Esophagus (tissue), 2 donors: ENCODE data around the gene FANCC. TPM values are rescaled to one million over a fixed set of nuclear protein-coding genes. Genes with fewer than 3 reads are reported as not detected.

Source experiments
- H3K27ac ChIP-seq, 2 donors: one replicate each; pipeline ENCODE4 v1.5.1; 2013; ENCODE audit warnings: low read depth in 2 of 2, mild to moderate bottlenecking in 2 of 2, inconsistent platforms in 1 of 2, low read length in 1 of 2, moderate library complexity in 1 of 2
- H3K27me3 ChIP-seq, 2 donors: one replicate each; pipeline ENCODE4 v1.6.1; 2013; ENCODE audit warnings: low read length in 2 of 2, control low read depth in 1 of 2, mild to moderate bottlenecking in 1 of 2; ENCODE audit not compliant: insufficient read depth in 2 of 2, control insufficient read depth in 1 of 2
- H3K36me3 ChIP-seq, 2 donors: one replicate each; pipeline ENCODE4 v1.6.1; 2013; ENCODE audit warnings: low read length in 1 of 2; ENCODE audit not compliant: control insufficient read depth in 2 of 2, insufficient read depth in 2 of 2
- H3K4me1 ChIP-seq, 2 donors: one replicate each; pipeline ENCODE4 v1.6.1; 2013; ENCODE audit warnings: low read length in 1 of 2; ENCODE audit not compliant: control insufficient read depth in 2 of 2, insufficient read depth in 2 of 2
- H3K4me3 ChIP-seq, 2 donors: one replicate each; pipeline ENCODE4 v1.5.1; 2013; ENCODE audit warnings: low read length in 2 of 2, mild to moderate bottlenecking in 2 of 2, low read depth in 1 of 2, moderate library complexity in 1 of 2
- H3K9me3 ChIP-seq, 2 donors: one replicate each; pipeline ENCODE4 v1.6.1; 2013; ENCODE audit warnings: mild to moderate bottlenecking in 2 of 2, low read depth in 1 of 2, low read length in 1 of 2, moderate library complexity in 1 of 2; ENCODE audit not compliant: control insufficient read depth in 2 of 2, insufficient read depth in 1 of 2
- WGBS, 2 donors: extraction: QIAGEN DNeasy Blood & Tissue Kit; methylation state at CpG; one replicate each; pipeline ENCODE4 v1.1.7; 2013; 5-methylcytosine and 5-hydroxymethylcytosine counted together
- polyA plus RNA-seq, 2 donors: library from polyadenylated mRNA; stranded (reverse); fragments of 200-250 nt; gene quantifications; one replicate each; pipeline ENCODE4 v1.2.3, GENCODE V29; 2013
- donor health status: healthy with polysubstance abuse.
- donor health status: Bipolar disorder and iron deficiency.

FANCC gene
- polyA plus RNA-seq, 2 donors: 2.5 to 3.6 TPM

DNA sequence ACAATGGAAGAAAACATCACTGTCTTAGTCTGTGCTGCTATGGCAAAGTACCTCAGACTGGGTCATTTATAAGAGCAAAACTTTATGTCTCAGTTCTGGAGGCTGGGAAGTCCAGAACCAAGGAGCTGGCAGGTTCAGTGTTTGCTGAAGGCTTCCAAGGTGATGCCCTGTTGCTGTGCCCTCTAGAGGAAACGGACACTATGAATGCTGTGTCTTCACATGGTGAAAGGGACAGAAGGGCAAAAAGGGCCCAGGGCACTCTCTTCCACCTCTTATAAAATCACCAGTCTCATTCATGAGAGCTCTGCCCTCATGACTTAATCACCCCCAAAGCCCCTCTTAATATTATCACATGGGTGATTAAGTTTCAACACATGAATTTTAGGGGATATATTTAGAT lies 143.5 kb downstream of the FANCC start:
- 71 to 89% methylated on average over 1 of the region's 1 CpG for WGBS, 2 donors
- Histone ChIP-seq H3K9me3 (no peaks in the 10 kb centered on the region), H3K27me3 (no peaks in the 10 kb centered on the region), H3K4me1 (peaks cover 0 to 2% of the 10 kb centered on the region in 2 donors), H3K4me3 (no peak overlapping the region), H3K27ac (peak overlapping the region in 1 of 2 donors; percentile 1), H3K36me3 (peaks cover 0 to 4% of the 10 kb centered on the region in 2 donors)

DNA sequence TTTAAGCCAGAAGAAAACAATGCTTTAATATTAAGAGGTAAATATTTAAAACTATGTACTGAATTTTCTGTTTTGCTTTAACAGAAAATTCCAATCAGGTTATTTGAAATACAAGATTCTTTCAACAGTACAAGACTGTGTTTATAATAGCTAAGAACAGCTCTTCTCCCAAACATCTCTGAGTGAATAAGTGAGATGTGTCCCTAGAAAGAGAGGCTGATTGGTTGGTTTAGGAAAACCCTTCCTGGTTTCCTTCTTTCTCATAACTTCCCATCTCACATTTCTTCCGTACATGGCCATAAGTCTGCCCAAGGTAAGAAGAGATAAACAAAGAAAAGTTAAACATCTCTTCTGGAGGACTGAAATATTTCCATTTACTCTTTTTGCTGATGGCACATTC lies 145.9 kb downstream of the FANCC start:
- Histone ChIP-seq H3K4me3 (no peak overlapping the region), H3K36me3 (no peaks in the 10 kb centered on the region), H3K4me1 (no peaks in the 10 kb centered on the region), H3K9me3 (no peaks in the 10 kb centered on the region), H3K27me3 (no peaks in the 10 kb centered on the region), H3K27ac (no peak overlapping the region)
- WGBS, 2 donors: 88 to 90% methylated on average over 1 of the region's 1 CpG

DNA sequence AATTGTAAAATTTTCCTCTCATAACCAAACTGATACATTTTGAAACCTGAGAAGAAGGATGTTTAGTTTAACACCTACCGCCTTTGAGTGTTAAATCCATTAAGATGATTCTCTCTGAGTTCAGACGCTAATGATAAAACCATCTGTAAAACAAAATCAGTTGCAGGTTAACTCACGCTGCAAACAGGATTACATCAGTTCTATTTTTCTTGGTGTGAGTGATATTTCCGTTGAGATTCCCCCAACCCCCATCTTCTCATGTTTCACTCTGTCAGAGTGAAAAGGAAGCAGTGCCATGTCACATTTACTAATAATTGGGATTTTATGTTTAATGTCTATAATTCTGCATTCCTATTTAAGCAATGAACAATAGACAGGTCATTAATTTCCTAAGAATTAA lies 146.5 kb downstream of the FANCC start:
- Histone ChIP-seq H3K4me3 (no peak overlapping the region), H3K27me3 (no peaks in the 10 kb centered on the region), H3K36me3 (no peaks in the 10 kb centered on the region), H3K4me1 (no peaks in the 10 kb centered on the region), H3K9me3 (no peaks in the 10 kb centered on the region), H3K27ac (no peak overlapping the region)
- 59 to 70% methylated on average over 4 of the region's 4 CpGs for WGBS, 2 donors

DNA sequence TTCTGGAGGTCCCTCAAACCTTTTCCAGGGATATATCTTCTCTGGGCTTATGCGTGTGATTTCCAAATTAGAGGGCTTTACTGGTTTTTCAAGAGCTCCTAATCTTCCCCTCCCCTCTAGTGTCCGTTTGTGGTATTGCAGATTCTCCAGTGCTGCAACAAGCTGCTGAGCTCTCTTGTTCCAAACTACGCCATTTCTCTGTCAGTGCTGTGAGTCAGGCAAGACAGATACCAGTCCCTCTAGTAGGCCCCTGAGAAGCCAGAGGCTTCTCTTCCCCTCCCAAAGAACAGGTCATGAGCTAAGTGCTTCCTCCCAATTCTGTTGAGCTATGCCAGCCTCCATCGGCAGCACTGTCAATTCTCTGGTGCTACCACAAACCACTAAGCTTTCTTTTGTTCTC lies 149.5 kb downstream of the FANCC start:
- Histone ChIP-seq H3K4me3 (no peak overlapping the region), H3K36me3 (no peaks in the 10 kb centered on the region)
- WGBS, 2 donors: 44 to 46% methylated on average over 4 of the region's 4 CpGs

DNA sequence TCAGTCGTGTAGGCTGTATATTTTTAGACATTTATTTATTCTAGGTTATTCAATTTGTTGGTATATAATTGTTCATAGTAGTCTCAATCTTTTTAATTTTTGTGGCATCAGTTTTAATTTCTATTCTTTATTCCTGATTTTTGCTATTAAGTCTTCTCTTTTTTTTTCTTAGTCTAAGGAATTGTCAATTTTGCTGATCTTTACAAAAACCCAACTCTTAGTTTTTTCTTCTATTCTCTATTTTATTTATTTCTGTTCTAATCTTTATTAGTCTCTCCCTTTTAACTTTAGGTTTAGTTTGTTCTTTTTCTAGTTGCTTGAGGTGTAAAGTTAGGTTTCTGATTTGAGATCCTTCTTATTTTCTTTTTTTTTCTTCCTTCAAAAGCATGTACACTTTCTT lies 152.5 kb downstream of the FANCC start:
- no peaks in the 10 kb centered on the region for H3K4me1 ChIP-seq
- H3K27me3 ChIP-seq: no peaks in the 10 kb centered on the region
- H3K27ac ChIP-seq: no peak overlapping the region
- WGBS, 2 donors: 84 to 92% methylated on average over 1 of the region's 1 CpG
- H3K4me3 ChIP-seq: no peak overlapping the region
- H3K36me3 ChIP-seq: no peaks in the 10 kb centered on the region
- H3K9me3 ChIP-seq: peaks cover 0 to 2% of the 10 kb centered on the region in 2 donors

More for the DNA sequence above, 149.5 kb downstream of the FANCC start:
- Histone ChIP-seq H3K27ac (no peak overlapping the region), H3K4me1 (no peaks in the 10 kb centered on the region), H3K27me3 (no peaks in the 10 kb centered on the region), H3K9me3 (peaks cover 0 to 2% of the 10 kb centered on the region in 2 donors)

DNA sequence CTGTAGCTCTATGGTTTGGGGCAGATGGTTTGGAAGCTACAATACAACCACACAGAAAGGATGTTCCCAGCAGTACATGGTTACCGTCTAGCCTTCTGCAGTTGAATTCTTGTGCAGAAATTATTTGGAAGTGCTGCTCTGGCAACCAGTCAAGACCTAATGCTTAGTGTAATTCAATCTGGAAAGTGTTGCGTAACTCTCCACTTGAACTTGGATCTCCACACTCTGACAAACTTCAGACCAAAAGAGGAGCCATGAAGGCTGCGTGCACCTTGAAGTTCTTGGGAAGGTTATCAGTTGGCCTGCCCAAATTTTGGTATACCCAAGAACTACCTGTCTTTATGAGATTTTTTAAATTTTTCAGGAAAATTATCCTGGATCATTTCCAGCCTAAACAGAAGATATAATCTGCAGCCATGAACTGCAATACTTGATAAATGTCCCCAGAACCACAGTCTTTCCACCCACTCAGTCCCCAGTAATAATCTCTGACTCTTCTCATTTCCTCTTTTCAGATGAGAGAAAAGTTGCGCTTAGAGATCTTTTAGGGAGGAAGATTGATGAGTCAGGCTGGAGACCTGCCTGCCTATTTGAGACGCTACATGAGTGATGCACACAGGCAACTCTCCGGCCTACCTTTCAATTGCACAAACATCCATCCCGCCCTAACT lies 159.9 kb downstream of the FANCC start:
- Histone ChIP-seq H3K27ac (peak overlapping the region in 1 of 2 donors; percentile 18), H3K4me1 (no peaks in the 10 kb centered on the region), H3K27me3 (no peaks in the 10 kb centered on the region), H3K9me3 (no peaks in the 10 kb centered on the region), H3K4me3 (no peak overlapping the region), H3K36me3 (no peaks in the 10 kb centered on the region)
- WGBS, 2 donors: 50 to 56% methylated on average over 7 of the region's 7 CpGs

DNA sequence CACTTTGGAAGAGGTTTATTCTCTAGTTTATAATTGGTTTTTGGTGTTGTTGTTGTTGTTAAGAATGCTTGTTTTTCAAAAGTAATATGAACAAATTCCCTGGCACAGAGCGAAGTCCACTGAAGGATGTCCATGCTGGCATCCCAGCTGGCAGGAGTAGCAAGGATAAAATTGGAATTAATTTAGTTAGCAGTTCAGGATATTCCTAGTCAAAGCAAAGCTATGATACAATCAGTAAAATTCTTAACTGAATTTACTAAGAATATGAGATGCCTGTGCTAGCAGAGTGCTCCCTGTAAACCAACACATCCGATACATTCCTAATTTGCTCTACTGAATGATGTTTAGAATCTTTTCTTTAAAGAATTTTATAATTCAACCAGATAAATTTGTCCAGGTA lies 161.4 kb downstream of the FANCC start:
- Histone ChIP-seq H3K4me1 (no peaks in the 10 kb centered on the region), H3K27ac (no peak overlapping the region), H3K36me3 (no peaks in the 10 kb centered on the region), H3K4me3 (no peak overlapping the region), H3K27me3 (no peaks in the 10 kb centered on the region), H3K9me3 (no peaks in the 10 kb centered on the region)
- WGBS, 2 donors: 91 to 98% methylated on average over 2 of the region's 2 CpGs

DNA sequence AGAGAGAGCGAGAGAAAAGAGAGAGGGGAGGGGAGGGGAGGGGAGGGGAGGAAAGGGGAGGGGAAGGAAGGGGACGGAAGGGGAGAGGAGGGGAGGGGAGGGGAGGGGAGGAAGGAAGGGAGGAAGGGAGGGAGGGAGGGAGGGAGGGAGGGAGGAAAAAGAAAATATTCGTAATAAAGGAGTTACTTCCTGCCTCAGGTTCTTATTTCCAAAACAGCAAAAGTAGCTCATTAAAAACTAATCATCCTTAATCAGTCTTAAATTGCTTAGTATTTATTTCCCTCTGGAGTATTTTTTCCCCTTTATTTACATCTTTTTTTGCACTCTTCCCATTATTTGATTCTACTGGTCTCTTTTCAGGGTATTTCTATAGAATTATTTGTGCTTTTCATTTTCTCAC lies 162.3 kb downstream of the FANCC start:
- Histone ChIP-seq H3K9me3 (no peaks in the 10 kb centered on the region), H3K27me3 (no peaks in the 10 kb centered on the region), H3K27ac (no peak overlapping the region), H3K4me3 (no peak overlapping the region), H3K36me3 (no peaks in the 10 kb centered on the region), H3K4me1 (no peaks in the 10 kb centered on the region)
- WGBS, 2 donors: 57 to 82% methylated on average over 1 to 2 of the region's 3 CpGs

DNA sequence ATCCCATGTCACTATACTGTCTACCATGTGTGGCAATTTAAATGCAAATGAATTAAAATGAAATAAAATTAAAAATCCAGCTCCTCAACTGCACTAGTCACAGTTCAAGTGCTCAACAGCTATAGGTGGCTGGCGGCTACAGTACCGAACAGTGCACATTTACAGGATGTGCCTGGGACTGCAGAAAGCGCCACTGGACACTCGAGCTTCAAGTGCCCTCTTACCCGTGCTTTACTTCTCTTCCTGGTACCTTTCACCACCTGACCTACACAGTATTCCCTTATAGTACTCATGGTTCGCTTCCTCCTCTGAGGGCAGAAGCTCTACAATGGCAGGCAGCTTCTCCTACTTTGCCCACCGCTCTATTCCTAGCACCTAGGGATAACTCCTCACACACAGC lies 166.6 kb downstream of the FANCC start:
- Histone ChIP-seq H3K36me3 (no peaks in the 10 kb centered on the region), H3K27me3 (no peaks in the 10 kb centered on the region), H3K27ac (no peak overlapping the region), H3K9me3 (no peaks in the 10 kb centered on the region), H3K4me1 (no peaks in the 10 kb centered on the region), H3K4me3 (no peak overlapping the region)
- 96% methylated on average over 7 of the region's 7 CpGs for WGBS, 2 donors

DNA sequence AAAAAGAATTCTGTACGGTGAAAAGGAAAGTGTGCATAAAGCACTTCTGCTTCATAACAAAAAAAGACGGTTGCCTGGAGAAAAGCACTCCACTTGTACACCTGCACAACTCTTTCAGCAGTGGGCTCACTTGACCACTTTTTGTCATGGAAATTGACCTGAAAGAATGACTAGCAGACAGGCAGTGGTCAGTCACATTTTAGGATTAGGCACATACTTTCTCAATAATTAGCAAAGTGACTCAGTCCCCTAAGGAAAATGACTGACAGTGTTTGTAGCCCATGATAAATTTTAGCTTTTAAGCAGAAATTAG lies 169.3 kb downstream of the FANCC start:
- Histone ChIP-seq H3K9me3 (no peaks in the 10 kb centered on the region), H3K36me3 (no peaks in the 10 kb centered on the region), H3K4me3 (no peak overlapping the region), H3K27me3 (no peaks in the 10 kb centered on the region), H3K27ac (no peak overlapping the region), H3K4me1 (no peaks in the 10 kb centered on the region)
- WGBS, 2 donors: 84 to 86% methylated on average over 2 of the region's 2 CpGs
